Prostate gland (tissue), 2 donors: ENCODE data around the gene CRYBA2. TPM values are rescaled to one million over a fixed set of nuclear protein-coding genes. Genes with fewer than 3 reads are reported as not detected.

Experiments
- DNase-seq: peaks from one replicate; pipeline ENCODE4 v3.0.0-alpha.2; 2019; ENCODE audit warnings: low spot score
- H3K27ac ChIP-seq, 2 donors: fragments of 200-600 bp; sonication (generic); 2 replicates each; pipeline ENCODE4 v1.5.1; 2017 to 2019
- H3K27me3 ChIP-seq: fragments of 200-600 bp; sonication (generic); replicated peaks from 2 replicates; pipeline ENCODE4 v1.5.1; 2019; ENCODE audit not compliant: insufficient read depth
- H3K36me3 ChIP-seq, 2 donors: fragments of 200-600 bp; sonication (generic); 1 replicate in 1 of 2; 2 replicates in 1 of 2; pipeline versions ENCODE4 v1.5.1 to v1.8.1; 2017 to 2019
- H3K4me1 ChIP-seq: fragments of 200-600 bp; sonication (generic); replicated peaks from 2 replicates; pipeline ENCODE4 v1.5.1; 2019
- H3K4me3 ChIP-seq, 2 donors: fragments of 200-600 bp; sonication (generic); 2 replicates each; pipeline ENCODE4 v1.5.1; 2017 to 2019
- H3K9me3 ChIP-seq: fragments of 200-600 bp; sonication (generic); 2 replicates; pipeline ENCODE4 v1.5.1; 2017
- POLR2A ChIP-seq: fragments of 450-650 bp; IDR thresholded peaks from one replicate; pipeline ENCODE4 v1.6.1; 2016; ENCODE audit warnings: antibody characterized with exemption, mild to moderate bottlenecking
- POLR2AphosphoS5 ChIP-seq: sonication (generic); formaldehyde crosslinking; IDR thresholded peaks from one replicate; pipeline ENCODE4 v1.6.1; 2017; ENCODE audit warnings: antibody characterized with exemption
- WGBS: methylation state at CpG from one replicate; pipeline ENCODE4 v1.1.5; 2018; 5-methylcytosine and 5-hydroxymethylcytosine counted together
- intact Hi-C: fragments of 100-400 bp; cut with DNase I; formaldehyde crosslinking; loops from one replicate; pipeline ENCODE4 v1.14.2; 2022
- total RNA-seq, 2 donors: library from RNA; depleted of rRNA; stranded (reverse); fragments of >200 nt; gene quantifications; one replicate each; pipeline ENCODE4 v1.1.0, GENCODE V29; 2016
- TF ChIP-seq, protein P1 (sequence below), 4 experiments: fragments of 200-600 bp in 2 of 4; fragments of 450-650 bp in 2 of 4; sonication (generic) in 2 of 4; IDR thresholded peaks; 1 replicate in 3 of 4; 2 replicates in 1 of 4; pipeline ENCODE4 v1.5.1; 2016 to 2019; ENCODE audit warnings: antibody characterized with exemption in 4 of 4, mild to moderate bottlenecking in 2 of 4, moderate library complexity in 2 of 4

The CRYBA2 gene
- total RNA-seq, 2 donors from 2014 or later = 3.0 TPM; not detected in 1

DNA sequence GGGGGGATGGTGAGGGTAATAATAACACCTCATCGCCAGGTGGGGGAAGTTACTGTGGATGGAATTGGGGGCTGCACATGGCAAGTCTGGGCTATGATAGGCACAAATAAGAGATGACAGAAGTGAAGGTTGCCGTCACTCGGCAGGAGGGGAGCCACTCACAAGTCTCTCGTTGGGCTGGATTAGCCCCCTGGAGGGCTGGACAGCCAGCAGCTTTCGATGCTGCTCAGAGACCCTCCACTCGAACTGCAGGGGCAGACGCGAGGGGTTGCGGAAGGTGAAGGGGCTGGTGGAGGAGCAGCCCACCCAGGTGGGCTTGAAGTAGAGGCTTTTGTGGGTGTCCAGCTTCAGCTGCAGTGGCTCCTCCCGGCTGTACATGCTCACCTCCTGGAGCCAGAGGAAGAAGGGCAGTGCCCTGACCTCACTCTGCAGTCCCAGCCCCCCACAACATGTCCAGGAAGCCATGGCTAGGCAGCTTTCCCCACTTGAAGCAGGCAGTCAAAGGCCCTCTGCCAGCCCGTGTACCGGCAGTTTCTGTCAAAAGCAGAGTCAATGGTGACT, 29.9 kb upstream of the CRYBA2 start:
- intact Hi-C loops = no loop called here
- Histone ChIP-seq H3K27ac (no peak overlapping the region), H3K4me1 (no peaks in the 10 kb centered on the region), H3K36me3 (no peaks in the 10 kb centered on the region), H3K4me3 (no peak overlapping the region), H3K9me3 (no peaks in the 10 kb centered on the region), H3K27me3 (no peaks in the 10 kb centered on the region)
- no peak for DNase-seq
- WGBS = 74% methylated on average over 12 of the region's 12 CpGs
- no peak for TF ChIP-seq POLR2A
- TF ChIP-seq, protein P1, sequence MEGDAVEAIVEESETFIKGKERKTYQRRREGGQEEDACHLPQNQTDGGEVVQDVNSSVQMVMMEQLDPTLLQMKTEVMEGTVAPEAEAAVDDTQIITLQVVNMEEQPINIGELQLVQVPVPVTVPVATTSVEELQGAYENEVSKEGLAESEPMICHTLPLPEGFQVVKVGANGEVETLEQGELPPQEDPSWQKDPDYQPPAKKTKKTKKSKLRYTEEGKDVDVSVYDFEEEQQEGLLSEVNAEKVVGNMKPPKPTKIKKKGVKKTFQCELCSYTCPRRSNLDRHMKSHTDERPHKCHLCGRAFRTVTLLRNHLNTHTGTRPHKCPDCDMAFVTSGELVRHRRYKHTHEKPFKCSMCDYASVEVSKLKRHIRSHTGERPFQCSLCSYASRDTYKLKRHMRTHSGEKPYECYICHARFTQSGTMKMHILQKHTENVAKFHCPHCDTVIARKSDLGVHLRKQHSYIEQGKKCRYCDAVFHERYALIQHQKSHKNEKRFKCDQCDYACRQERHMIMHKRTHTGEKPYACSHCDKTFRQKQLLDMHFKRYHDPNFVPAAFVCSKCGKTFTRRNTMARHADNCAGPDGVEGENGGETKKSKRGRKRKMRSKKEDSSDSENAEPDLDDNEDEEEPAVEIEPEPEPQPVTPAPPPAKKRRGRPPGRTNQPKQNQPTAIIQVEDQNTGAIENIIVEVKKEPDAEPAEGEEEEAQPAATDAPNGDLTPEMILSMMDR (IDR thresholded peaks at IDR 0.05) = no peak
- no peak for TF ChIP-seq POLR2AphosphoS5

- H3K4me3 ChIP-seq = no peak overlapping the region
- no peaks in the 10 kb centered on the region for H3K36me3 ChIP-seq
- no peaks in the 10 kb centered on the region for H3K4me1 ChIP-seq
- no peaks in the 10 kb centered on the region for H3K9me3 ChIP-seq
- WGBS = 89% methylated on average over 5 of the region's 5 CpGs
- DNase-seq = no peak
- H3K27me3 ChIP-seq = no peaks in the 10 kb centered on the region
- TF ChIP-seq POLR2AphosphoS5 (no peak), POLR2A (no peak)
- TF ChIP-seq, protein P1 (IDR thresholded peaks at IDR 0.05) = no peak
- H3K27ac ChIP-seq = no peak overlapping the region
- intact Hi-C loops = no loop called here
These were observed 29.4 kb upstream of the CRYBA2 start for GRCh38 chr2:219022616-219023015.

GRCh38 chr2:219022041-219022440, 28.8 kb upstream of the CRYBA2 start:
- Histone ChIP-seq H3K36me3 (no peaks in the 10 kb centered on the region), H3K27me3 (no peaks in the 10 kb centered on the region), H3K4me1 (no peaks in the 10 kb centered on the region), H3K4me3 (no peak overlapping the region), H3K9me3 (no peaks in the 10 kb centered on the region), H3K27ac (no peak overlapping the region)
- no peak for TF ChIP-seq POLR2AphosphoS5
- no peak for TF ChIP-seq POLR2A
- TF ChIP-seq, protein P1 (IDR thresholded peaks at IDR 0.05) = no peak
- WGBS = 91% methylated on average over 12 of the region's 12 CpGs
- intact Hi-C loops = no loop called here
- no peak for DNase-seq

DNA sequence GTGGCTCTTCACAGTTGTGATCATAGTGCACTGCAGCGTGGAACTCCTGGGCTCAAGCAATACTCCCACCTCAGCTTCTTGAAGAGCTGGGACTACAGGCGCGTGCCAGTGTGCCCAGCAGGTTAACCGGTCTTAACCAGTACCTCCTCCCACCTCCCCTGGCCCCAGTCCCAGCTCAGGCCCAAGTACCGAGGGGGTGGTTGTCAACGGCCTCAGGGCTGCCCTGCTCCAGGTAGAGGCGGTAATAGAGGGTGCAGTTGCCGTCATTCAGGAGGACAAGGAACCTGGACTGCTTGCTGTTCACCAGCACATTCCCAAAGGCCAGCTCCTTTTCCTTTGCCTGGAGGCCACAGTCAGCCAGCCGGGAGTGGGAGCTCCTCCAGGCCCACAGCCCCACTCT, 28.4 kb upstream of the CRYBA2 start:
- Histone ChIP-seq H3K36me3 (no peaks in the 10 kb centered on the region), H3K4me3 (no peak overlapping the region), H3K27me3 (no peaks in the 10 kb centered on the region), H3K9me3 (no peaks in the 10 kb centered on the region), H3K27ac (no peak overlapping the region), H3K4me1 (no peaks in the 10 kb centered on the region)
- no peak for TF ChIP-seq POLR2A
- TF ChIP-seq, protein P1 (IDR thresholded peaks at IDR 0.05) = no peak
- no peak for TF ChIP-seq POLR2AphosphoS5
- DNase-seq = no peak
- intact Hi-C loops = no loop called here
- 54% methylated on average over 9 of the region's 9 CpGs for WGBS

DNA sequence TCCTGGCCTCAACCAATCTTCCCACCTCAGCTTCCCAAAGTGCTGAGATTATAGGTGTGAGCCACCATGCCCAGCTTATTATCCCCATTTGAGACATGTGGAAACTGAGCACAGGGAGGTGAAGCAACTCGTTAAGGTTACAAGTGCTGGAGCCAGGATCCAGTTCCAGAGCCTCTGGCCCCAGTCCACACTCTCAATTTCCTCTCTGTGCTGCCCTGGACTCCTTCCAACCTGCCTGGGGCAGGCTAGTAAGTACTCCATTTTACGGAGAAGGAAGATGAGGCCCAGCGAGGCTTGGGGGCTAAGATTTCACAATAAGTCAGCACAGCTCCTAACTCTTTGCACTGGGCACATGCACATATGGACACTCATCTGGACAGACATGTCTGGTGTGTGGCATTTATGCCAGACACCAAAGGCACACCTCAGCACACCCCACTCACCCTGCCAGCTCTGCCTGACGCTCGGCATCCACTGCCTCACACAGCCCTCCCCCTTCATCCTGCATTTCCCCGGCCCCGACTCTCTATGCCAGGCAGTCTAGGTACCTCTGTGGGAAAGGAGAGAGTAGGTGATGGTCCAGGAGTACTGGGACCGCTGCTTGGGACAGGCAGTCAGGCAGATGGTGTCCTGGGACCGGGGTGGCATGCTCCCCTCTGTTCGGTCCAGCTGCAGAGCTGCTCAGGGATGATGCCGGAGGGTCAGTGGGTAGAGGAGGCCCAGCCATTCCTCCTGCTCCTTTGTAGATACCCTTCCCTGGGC, 27.6 kb upstream of the CRYBA2 start:
- Histone ChIP-seq H3K9me3 (no peaks in the 10 kb centered on the region), H3K4me1 (no peaks in the 10 kb centered on the region), H3K27ac (no peak overlapping the region), H3K36me3 (no peaks in the 10 kb centered on the region), H3K27me3 (no peaks in the 10 kb centered on the region), H3K4me3 (no peak overlapping the region)
- no peak for DNase-seq
- intact Hi-C loops = no loop called here
- TF ChIP-seq POLR2A (no peak), POLR2AphosphoS5 (no peak)
- TF ChIP-seq, protein P1 (IDR thresholded peaks at IDR 0.05) = no peak
- whole genome bisulfite sequencing = 65% methylated on average over 11 of the region's 11 CpGs
